HG03432 (cell line): ENCODE data around the gene TENT4A.
A peak's percentile ranks its signal among the peaks of the same experiment; 100 is the strongest.
"Not testable (repeated sequence)": the region's sequence is repeated elsewhere in the genome, so short reads cannot be mapped to it uniquely, and the experiment has no call there.

ENCODE experiments used
- ATAC-seq: cut with Tn5 transposase; IDR thresholded peaks from one replicate; pipeline ENCODE4 v1.9.1; 2021; ENCODE audit warnings: mild to moderate bottlenecking, moderate library complexity; ENCODE audit not compliant: unreplicated experiment

The TENT4A gene

DNA sequence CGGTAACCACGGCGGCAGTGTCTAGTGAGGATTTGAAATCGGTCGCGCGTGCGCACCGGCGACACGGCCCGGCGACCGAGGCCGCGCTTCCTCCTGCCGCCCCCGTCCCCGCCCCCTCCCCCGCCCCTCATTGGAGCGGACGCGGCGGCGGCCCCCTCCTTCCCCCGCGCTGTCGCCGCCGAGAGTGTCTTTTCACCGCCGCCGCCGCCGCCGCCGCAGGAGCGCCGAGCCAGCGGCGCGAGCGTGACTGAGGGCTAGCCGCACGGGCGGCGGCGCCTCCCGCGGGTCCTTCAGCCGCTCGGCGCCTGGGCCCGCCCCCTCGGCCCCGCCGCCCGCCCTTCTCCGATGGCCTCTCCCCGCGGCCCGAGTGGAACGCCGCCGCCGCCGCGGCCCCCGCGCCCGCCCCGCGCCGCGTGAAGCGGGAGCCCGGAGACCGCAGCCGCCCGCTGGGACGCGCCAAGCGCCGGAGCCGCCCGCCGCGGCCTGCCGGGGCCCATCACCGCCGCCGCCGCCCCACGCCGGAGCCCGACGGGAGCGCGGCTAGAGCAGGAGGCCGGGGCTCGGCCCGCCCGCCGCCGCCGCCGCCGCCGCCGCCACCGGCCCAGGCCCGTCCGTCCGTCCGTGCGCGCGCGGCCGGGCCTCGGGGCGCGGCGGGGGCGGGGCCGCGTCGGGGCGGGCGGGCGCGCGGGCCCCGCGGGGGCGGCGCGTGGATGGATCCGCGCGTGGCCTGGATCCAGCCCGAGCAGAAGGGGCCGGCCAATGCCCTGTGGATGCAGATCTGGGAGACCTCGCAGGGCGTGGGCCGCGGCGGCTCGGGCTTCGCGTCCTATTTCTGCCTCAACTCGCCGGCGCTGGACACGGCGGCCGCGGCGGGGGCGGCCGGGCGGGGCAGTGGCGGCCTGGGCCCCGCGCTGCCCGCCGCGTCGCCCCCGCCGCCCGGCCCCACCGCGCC, at the start of gene TENT4A:
TSS of gene TENT4A (plus strand) at position 159 of the 952 bp plus-strand sequence. CDS start at position 711, 552 bp downstream.
- ATAC-seq: peak; percentile 17

DNA sequence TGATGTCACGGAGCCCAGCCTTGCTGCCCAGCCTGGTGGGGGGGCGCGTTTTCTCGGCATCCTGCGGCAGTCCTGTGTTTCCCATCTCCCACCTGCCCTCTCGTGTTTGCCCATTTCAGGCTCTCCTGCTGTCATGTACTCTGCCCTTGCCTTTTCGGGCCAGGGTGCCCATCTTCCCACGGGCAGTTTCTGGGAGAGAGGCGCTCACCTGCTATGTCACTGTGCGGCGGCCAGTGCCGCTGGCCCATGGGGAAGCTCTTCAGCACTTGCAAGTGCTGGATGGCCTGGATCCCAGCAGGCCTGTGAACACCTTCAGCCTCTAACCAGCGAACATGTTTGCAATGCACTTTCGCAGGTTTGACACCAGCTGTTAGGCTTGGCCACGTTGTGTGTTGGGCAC, 46.5 kb upstream of the TENT4A start:
- ATAC-seq: no peak

DNA sequence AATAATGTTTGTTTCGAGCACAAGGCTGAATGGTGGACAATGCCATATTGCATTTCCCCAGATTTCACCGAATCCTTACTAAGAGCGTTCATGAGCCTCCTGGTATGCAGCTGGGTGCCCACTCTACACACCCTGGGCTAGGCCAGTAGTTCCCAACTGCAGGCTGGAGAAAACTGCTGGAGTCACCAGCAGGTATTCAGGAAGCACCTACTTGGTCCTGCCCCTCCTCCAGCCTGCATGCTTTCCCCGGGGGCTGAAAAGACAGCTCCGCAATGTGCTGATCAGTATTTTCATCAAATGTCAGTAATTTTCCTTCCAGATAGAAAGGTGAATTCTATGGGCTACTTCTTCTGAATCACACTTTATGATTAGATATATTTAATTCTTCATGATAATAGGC, 45.6 kb upstream of the TENT4A start:
- no peak for ATAC-seq

DNA sequence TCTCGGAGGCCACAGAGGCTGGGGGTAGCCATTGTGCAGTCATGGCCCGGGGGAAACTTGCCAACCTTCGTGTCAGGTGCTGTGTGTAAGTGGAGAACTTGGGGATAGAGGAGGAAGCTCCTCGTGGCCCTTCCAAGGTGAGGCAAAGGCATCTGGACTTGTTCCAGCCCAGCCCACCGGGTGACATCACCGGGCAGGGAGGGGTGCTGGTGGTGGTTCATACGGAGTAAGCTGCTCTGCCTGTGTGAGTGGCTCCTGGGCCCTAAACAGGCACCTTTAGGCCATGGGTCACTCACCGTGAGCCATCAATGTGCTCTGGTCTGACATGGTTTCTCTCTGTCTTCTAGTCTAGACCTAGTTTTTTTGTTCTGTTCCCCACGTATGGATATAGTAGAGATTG, 44.5 kb upstream of the TENT4A start:
- not testable (repeated sequence) for ATAC-seq

DNA sequence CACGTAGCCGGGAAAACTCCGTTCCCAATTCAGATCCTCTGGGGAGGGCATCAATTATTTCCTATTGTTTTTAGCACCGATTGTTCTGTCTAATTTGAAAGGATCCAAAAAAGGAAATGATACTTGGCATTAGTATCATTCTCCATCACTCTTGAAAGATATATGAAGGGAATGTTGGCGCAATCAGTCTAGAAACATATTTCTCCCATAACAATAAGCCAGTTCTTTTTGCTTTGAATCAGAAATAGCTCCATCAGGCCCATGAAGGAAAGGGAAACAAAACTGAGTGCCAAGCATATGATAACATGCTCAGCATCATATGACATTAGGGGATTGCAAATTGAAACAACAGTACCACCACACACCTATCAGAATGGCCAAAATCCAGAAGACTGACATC, 40.2 kb upstream of the TENT4A start:
- ATAC-seq: no peak

DNA sequence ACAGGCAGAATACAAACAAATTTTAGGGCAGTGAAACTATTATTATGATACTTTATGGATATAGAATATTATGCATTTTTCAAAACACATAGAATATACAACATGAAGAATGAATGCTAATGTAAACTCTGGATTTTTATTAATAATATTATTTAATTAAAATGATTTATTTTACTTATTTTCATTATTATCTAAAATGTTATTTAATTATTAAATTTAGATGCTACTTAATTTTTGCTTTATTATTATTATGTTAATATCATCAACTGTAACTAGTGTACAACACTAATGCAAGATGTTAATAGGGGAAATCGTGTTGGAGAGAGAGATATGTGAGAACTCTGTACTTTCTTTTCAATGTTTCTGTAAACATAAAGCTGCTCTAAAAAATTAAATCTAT, 39.3 kb upstream of the TENT4A start:
- ATAC-seq: no peak

DNA sequence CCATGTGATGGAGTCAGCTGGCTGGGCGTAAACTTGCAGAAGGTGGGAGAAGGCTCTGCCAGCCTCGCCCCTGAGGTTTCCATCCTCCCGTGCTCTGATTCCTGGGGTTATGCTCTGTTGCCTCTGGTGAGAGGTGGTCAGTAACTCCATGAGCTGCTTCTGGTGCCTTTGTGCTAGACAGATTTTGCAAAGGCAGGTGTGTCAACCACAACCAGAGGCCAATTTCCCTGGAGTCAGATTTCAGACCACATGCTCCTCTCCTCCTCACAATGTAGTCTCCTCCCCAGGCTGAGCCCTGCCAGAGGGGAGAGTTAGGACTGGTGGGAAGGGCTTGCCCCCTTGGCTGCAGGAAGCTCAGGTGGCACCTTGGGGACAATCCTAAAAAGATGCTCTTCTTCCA, 38.8 kb upstream of the TENT4A start:
- no peak for ATAC-seq

DNA sequence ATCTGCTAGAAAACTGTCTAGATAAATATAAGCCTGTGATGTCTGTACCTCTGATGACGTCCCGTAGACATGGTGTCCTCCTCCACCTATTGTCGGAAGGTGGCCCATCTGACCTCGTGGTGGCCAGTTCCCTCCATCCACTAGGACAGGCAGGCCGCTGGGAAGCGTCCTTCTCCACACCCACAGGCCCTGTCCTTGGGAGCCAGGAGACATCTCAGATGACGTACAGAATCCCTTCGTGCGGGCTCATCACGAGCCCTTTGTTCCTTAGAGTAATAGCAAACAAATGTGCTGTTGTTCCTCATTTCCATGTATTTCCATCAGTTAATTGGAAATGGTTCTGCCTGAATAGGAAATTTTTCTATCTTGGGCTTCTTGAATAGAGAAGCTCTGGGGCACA, 38.3 kb upstream of the TENT4A start:
- no peak for ATAC-seq

DNA sequence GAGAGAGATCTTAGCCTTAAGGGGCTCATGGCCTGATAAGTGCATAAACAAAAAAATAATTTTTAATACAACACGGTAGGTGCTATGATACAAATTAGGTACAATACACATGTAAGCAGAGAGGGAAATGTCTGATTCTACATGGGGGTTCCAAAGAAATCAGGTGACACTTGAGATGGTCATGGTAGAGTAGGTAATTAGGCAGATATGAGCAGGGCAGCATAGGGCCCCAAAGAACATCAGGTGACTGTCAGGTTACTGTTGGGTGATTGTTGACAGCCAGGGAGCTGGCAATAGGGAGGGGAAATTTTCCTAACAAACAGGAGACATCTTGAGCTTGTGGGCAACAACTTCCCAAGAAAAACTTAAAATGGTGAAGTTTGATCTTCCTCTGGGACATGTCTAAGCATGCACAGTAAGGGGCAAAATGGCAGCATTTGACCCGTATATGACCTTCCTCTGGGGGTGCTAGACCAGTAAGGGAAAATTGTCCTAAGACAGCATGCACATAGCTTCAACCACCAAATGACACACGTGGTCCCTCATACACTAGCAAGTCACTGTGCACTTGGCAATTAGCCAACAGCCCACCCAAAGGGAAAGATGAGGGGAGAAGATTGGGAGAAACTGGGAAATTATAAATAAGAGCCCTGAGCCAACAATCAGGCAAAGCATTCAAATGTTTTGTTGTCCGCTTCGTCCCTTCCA, 37.3 kb upstream of the TENT4A start:
- no peak for ATAC-seq

DNA sequence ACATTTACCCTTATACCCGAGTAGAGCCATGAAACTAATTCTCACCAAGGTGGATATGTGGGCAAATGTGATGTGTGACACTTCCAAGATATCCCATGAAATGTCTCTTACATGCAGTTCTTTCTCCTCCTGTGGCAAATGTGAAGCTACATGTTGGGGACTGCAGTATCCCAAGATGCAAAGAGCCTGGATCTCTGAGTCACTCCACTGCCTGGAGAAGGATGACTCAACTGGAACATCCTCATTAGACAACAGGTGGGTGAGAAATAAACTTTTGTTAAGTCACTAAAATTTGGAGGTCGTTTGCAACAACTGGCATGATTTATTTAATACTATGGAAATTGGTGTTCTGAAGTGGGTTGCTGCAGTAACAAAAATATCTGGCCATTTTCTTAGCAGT, 36.5 kb upstream of the TENT4A start:
- no peak for ATAC-seq

DNA sequence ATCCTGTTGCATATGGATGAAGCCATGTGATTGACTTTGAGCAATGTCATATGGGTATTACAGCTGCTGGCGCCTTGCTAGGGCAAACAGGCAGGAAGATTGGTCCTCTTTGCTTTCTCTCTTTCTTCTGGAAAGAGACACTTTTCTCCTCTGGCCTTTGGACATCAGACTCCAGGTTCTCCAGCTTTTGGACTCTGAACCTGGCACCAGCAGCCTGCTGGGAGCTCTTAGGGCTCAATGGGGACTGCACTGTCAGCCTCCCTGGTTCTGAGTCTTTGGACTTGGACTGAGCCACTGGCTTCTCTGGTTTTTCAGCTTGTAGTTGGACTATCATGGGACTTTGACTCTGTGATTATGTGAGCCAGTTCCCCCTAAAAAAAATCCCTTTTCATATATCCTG, 34.8 kb upstream of the TENT4A start:
- no peak for ATAC-seq

DNA sequence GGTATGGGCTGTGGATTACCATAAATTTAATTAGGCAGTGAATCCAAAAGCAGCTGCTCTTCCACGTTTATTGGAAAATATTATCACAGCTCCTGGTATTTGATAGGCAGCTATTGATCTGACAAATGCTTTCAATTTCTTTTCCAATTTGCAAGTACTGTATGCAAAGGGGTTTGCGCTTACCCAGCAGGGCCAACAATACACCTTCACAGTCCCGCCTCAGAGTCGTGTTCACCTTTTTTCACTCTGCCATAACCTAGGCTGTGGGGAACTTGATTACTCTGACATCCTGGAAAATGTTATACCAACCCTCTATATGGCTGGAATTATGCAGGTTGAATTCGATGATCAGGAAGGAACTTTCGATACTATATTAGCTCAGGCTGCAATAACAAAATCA, 32.3 kb upstream of the TENT4A start:
- ATAC-seq: no peak

DNA sequence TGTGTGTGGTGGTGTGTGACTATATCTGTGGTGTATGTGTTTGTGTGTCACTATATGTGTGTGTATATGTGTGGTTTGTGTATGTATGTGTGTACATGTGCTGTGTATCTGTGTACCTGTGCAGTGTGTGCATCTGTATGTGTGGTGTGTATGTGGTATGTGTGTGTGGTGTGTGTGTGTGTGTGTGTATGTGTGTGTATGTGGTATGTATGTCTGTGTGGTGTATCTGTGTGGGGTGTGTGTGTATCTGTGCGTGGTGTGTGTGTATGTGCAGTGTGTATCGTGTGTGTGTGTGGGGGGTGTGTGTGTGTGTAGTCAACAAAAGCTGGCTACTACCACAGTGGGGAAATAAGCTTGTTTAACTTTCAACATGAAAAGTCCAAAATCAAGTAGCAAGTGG, 31.6 kb upstream of the TENT4A start:
- no peak for ATAC-seq

DNA sequence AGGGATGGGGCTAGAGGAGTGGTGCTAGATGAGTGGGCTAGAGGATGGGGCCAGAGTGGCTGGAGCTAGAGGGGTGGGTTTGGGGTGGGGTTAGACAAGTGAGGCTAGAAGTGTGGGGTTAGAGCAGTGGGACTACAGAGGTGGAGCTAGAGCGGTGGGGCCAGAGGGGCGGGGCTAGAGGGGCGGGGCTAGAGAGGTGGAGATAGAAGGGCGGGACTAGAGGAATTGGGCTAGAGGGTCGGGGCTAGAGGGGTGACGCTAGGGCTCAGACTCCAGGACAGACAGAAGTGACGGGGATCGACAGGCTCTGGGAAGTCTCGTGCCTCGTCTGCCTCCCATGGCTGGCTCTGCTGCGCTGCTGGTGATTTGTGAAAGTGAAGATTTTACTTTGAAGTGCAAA, 31.0 kb upstream of the TENT4A start:
- ATAC-seq: no peak

DNA sequence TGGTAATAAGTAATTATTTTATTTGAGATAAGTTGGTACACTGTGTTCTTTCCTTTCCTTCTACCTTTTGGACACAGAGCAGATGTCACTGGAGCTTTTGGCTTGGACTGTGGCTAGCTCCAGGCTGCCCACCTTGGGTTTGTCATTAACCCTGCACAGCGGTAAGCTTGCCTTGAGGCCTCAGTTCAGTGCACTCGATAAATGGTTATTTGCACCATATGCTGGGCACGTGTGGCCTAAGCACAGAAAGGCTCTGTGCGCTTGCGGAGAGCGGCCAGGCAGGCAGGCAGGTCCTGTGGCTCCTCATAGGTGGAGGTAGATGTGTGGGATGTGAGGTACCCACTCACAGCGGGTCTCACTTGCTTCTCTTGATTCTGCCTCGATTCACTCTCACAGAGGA, 30.0 kb upstream of the TENT4A start:
- no peak for ATAC-seq

DNA sequence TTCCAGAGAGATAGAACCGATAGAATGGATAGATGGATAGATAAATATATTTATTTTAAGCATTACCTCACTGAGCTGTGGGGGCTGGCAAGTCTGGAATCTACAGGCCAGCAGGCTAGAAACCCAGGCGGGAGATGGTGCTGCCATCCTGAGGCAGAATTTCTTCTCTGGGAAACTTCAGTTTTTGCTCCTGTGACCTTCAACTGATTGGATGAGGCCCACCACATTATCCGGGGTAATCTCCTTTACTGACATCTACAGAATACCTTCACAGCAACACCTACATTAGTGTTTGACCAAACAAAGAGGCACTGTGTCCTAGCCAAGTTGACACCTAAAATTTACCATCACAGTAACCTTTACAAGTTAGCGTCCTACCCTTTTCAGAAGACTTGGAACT, 29.2 kb upstream of the TENT4A start:
- ATAC-seq: no peak

DNA sequence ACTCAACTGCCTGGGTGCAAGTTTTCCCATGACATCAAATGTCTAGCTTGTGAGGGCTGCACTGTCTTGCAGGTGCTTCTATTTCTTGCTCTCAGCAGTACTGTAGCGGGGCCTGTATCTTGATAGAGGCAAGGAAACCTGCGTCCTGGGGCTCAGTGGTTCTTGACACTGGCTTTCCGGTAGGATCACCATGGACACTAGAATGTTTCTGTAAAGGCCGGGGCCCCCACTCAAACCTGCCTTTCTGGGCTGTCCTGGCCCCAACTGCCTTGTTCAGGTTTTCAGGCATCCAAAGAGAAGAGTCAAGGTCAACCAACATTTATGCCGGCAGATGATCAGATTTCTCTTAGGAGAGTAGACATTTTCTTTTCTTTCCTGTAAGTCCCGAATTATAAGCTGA, 26.7 kb upstream of the TENT4A start:
- ATAC-seq: no peak

DNA sequence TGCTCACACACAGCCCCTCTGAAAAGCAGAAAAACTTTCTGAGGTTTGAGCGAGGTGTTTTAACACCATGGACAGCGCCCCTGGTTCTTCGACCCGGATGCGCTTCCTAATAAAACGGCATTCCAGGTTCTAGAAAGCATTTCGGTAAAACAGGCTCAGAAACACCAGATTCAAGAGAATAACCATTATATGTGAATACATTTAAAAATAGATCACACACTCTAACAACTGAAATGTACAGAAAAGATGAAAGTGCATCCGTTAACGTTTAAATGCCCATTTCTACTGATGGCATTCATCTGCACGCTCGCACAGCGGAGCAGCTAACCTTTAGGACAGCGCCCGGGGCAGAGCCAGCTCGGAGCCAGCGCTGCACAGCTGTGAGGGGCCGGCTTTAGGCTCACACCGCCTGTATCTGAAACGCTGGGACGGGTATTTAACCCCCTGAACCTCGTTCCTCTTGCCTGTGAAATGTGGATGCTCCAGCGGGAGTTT, 26.3 kb upstream of the TENT4A start:
- ATAC-seq: no peak

DNA sequence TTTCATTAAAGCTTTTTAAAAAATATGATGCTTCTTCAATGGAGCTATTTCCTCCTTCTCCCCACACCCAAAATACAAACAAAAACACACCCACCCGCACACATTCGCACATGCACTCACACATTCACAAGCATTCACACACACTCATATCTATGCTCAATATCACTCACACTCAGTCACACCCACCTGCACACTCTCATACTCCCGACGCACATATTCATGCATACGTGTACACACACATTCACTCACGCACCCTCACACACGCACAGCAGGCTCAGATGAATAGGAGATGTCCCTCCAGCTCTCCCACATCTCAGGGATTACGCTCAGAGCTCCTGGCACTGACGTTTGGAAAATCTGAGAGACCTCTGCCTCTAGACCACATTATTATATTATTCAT, 25.7 kb upstream of the TENT4A start:
- no peak for ATAC-seq

DNA sequence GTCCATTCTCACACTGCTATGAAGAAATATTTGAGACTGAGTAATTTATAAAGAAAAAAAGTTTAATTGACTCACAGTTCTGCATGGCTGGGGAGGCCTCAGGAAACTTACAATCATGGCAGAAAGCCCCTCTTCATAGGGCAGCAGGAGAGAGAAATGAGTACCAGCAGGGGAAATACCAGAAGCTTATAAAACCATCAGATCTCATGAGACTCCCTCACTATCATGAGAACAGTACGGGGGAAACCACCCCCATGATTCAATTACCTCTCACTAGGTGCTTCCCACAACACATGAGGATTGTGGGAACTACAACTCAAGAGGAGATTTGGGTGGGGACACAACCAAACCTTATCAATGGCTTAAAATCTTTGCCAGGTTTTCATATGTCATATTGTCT, 20.3 kb upstream of the TENT4A start:
- no peak for ATAC-seq

DNA sequence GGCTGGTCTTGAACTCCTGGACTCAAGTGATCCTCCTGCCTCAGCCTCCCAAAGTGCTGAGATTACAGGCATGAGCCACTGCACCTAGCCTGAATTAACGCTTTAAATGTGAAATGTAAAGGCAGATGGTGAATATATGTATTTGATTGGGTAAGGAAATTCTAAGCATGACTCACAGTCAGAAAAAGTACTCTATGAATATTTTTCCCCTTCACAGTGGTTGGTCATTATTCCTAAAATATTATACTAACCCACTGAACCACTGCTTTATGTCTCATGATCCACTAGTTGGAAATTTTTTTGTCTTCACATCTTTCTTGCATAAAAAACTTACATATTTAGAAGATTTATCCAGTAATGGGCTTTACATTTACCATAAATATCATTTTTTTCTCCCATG, 14.5 kb upstream of the TENT4A start:
- ATAC-seq: no peak

DNA sequence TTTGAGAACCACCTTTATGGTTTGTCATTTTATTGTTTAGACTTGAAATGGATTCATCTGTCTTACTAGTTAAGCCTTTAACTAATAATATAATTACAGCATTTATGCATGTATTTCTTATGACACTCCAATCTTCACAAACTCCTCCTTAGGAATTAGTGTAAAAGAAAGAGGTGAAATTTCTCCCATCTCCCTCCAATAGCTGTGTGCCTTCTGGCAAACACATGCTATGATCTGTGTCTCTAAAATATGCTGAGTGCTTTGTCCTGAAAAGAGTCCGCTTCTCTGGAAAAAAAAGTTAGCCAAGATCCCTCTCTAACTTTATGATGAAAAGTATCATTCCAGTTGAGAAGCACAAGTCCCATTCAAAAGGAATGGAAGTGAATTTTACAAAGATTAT, 13.9 kb upstream of the TENT4A start:
- ATAC-seq: no peak
